ENCODE data around the gene GANAB.
"Not testable (repeated sequence)": the region's sequence is repeated elsewhere in the genome, so short reads cannot be mapped to it uniquely, and the experiment has no call there.

GANAB gene

DNA sequence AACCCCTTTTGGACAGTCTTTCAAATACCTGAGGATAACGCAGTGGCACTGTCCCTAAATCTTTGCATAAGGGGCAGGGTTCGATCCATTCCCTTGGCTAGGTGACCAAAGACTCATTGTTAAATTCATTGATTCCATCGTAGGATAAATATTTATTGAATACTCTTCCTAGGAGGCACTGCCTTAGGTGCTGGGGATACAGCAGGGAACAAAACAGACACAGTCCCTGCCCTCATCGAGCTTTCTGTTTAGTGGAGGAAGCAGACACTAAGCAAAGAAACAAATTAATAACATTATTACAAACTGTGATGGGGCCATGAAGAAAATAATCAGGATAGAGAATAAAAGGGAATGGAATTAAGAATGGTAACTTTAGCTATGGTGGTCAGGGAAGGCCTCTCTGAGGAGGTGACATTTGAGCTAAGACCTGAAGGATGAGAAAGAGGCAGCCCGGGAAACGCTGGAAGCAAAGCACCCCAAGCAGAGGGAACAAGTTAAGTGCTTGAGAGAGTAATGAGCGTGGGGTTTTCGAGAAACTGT, 25.3 kb downstream of the GANAB start:
- no peak for DNase-seq

DNA sequence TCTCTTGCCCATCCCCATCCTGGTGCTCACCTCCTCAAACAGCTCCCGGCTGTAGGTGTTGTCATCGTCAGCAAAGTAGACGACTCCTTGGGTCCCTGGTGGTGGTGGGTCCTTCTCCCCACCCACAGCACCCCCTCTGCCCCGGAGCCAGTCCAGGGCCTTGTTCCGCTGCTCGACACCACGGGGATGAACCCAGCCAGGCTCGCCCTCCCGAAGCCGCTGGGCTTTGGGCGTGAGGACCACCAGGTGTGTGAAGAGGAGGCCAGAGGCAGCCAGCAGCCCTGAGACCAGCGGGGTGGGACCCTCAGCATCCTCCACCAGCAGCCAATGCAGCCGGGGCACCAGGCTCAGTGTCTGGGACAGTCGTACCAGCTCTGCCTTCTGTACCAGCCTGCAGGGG, 29.5 kb downstream of the GANAB start:
- DNase-seq: not testable (repeated sequence)

DNA sequence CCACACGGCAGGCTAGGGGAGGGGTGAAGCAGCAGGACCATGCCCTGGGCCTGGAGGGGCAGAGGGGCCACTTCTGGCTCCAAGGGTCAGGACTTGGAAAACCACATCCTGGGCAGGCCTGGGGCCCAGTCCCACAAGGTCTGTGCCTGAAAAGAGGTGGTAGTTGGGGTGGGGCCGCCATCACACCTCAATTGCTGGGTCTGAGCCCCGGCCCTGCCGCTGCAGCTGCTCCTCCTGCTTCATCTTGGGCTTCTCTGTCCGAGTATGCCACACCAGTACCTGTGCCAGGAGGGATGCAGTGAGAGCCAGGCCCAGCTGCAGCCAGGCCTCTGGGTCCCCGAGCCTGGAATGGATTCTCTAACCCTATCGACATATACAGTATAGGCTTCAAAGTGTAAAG, 30.9 kb downstream of the GANAB start:
- DNase-seq: no peak

DNA sequence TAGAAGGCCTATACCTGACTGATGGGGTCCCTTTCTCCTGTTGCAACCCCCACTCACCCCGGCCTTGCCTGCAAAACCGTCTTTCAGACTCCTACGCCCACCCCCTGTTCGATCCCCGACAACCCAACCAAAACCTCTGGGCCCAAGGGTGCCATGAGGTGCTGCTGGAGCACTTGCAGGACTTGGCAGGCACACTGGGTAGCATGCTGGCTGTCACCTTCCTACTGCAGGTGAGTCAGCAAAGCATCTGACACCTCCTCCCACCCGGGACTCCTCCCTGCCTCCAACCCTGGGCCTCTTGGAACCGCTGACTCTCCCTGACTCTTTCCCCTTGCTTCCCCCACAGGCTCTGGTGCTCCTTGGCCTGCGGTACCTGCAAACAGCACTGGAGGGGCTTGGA, 32.1 kb downstream of the GANAB start:
- peak; percentile 37 for DNase-seq

DNA sequence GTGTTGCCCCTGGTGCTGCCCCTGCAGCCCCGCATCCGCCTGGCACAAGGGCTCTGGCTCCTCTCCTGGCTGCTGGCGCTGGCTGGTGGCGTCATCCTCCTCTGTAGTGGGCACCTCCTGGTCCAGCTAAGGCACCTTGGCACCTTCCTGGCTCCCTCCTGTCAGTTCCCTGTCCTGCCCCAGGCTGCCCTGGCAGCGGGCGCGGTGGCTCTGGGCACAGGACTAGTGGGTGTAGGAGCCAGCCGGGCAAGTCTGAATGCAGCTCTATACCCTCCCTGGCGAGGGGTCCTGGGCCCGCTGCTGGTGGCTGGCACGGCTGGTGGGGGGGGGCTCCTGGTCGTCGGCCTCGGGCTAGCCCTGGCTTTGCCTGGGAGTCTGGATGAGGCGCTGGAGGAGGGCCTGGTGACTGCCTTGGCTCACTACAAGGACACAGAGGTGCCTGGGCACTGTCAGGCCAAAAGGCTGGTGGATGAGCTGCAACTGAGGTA, 33.1 kb downstream of the GANAB start:
- DNase-seq: no peak

DNA sequence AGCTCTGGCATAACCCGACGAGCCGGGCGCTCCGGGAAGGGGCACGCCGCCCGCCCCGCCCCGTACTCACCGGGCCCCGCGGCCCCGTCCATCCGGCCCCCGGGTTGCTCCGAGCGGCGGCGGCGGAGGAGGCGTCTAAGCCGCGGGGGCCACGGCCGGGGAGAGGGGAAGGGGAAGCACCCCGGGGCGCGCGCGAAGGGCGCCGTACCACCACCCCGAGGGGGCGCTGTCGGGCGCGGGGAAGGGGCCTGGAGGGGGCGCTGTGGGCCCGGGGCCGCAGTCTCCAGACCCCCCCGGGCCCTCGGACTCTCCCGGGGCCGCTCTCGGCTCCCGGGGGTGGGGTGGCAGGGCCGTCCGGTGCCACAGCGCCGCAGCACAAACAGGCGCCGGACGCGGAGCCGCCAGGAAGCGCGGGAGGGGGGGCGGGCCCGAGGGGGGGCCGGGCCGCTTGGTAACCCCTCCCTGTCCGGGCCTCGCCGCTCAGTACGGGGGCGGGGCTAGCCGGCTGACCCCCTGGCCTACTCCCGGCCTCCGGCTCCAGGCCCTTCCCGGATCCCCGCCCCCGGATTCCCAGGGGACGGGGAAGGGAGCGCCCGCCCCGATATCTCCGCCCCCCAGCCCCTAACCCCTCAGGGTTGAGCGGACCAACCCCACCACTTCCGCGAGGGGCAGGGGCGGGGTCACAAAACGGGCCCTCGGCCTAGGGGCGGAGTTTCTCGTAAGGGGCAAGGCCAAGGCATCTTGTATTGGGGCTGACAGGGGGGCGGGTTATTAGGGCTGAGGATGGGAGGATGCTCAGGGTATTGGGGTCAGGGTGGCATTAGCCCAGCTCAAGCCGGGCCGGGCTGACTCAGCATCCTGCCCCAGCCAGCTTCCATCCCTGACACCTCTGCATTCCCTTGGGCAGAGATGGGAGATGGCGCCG, 33.8 kb downstream of the GANAB start, which contains the start of the genes EML3 and ROM1:
Gene EML3, minus strand, starts transcription at position 410 of the 925 bp plus-strand sequence. Its CDS starts 318 bp downstream, at position 92.
Gene ROM1, plus strand, starts transcription at position 892 of the 925 bp plus-strand sequence. Its CDS starts 25 bp downstream, at position 917.
- peak; percentile 90 for DNase-seq

DNA sequence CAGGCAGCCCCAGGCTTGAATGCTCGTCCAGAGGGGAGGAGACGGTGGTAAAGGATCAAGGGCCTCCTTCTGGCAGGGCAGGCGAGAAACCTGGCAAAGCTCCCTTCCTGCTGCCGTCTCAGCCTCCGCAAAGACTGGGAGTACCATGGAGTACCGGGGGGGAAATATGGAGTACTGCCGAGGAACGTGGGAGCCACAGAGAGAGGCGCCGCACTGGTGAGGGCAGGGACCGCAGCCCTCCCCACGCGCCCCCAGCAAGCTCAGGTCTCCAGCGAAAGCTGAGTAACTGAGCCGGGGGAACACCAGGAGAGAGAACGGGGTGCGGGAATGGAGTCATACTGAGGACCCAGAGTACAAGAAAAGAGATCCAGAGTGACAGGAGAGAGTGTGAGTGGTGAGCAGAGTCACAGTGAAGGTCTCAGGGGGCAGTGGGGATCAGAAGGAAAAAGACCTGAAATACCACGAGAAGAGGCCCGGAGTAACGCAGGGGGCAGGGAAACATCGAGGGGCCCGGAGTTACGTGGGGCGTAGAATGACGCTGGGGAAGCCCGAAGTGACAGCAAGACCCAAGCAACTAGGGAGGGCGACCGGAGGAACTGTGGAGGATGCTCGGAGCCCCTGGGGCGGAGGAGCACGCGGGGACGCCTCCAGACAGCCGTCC, 34.6 kb downstream of the GANAB start:
- peak; percentile 51 for DNase-seq

DNA sequence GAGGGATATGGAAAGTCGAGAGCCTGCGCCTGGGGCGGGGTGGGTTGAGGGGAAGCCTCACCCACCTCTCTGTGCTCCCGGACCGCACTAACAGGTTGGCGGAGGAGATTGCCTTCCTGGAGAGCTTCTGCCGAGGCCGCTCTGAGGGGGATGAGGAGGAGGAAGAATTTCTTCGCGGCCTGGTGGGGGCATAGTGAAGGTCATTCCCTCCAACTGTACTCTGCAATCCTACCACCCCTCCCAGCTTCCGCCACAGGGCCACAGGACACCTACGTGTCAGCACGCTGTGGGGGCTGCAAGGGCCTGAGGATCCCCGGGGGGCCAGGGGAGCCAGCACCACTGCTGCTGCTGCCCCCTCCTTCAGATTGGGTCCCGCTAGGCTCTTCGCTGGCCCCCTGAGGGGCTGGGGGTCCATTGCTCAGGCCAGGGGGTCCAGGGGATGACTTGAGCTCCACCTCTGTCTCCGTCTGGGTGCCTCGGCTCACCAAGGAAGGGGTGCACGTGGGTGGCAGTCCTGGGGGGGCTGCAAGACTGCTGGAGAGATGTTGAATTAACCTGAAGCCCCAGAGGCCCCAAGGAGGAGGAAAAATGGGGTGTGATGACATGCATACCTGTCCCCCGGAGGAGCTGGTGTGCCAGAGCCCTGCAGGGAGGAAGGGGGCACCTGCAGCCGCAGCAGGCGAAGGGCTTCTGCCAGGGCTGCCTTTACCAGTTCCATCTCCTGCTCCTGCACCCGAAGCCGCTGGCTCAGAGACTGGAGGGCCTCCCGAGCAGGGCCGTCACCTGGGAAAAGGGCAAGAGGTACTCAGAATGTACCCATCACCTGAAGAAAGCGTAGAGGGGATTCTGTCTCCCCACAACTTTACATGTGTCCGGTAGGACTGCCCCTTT, 35.4 kb downstream of the GANAB start:
- DNase-seq: no peak

DNA sequence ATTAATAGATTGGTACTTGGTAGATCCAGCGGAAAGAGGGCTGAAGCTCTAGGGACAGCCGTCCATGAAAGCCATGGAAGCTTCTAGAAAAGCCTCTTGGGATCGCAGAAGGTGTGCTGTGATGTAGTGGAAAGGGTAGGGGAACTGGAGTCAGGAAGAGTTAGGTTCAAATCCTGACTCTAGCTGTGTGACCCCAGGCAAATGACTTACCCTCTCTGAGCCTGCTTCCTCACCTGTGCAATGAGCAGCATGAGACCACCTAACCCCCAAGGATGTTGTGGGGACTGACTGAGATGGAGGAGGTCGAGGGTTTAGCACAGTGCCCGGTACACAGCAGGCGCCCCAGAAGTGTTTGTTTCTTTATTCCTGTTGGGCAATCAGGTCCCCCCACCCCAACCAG, 36.0 kb downstream of the GANAB start:
- DNase-seq: no peak

DNA sequence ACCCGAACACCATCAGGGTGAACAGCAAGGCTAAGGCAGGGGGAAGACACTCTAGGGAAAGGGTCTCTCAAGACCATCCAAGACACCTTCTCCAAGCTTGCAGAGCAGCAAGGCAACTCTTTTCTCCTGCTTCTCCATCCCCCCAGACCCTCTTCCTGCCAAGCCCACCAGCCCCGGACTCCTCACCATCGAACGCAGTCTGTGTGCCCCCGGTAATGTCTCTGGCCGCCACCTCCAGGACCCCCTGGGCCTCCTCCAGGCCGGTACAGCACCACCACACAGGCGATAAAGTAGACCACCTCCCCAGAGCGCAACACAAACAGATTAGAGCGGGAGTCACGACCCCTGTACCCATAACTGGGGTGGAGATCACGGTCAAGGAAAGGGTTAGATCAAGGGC, 37.6 kb downstream of the GANAB start:
- no peak for DNase-seq

DNA sequence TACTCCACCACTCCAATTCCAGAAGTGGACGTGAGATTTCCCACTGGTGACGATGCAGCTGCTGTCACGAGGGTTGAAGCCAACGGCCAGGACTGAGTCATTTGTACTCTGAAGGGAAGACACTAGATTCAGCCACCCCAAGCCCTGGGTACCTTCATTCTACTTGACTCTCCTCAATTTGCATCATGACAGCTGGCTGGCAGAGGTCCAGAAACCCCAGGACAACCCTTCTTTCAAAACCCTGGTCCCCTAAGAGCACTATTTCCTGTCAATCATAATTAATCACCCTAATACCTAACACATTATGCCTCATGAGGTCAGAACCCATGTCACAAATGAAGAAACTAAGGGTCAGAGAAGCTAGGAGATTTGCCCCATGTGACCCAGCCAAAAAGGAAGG, 38.7 kb downstream of the GANAB start:
- DNase-seq: no peak

DNA sequence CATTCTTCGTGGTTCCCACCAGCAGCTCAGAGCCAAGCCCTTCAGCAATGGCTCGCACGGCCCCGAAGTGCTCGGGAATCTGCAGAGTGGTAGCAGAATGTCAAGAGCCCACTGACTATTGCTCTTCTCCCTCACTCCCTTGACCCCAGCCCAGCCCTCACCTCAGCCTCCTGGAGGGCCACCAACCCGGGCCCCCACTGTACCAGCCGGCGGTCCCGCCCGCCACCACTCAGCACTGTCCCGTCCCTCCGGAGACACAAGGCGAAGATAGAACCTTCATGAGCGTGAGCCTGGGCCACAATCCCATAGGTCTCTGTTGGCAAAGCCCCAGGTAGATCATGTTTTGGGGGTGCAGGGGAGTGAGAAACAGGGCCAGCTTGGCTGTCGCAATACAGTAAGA, 40.5 kb downstream of the GANAB start:
- DNase-seq: no peak

DNA sequence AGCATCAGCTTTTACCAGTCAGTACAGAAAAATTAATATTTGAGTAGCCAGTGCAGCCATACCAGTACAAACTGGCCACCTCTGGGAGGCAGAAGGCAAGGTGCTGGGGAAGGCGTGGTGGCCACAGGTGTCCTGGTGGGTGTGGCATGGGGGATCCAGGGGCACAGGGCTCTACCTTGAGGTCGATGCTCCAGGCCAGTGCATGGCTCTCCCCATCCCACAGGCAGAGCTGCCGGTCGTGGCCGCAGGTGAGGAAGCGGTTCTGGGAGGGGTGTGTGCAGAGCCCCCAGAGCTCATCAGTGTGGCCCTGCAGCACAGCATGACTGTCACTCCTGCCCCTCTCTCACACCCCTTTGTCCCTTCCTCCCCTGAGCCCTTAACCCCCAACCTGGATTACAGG, 40.9 kb downstream of the GANAB start:
- no peak for DNase-seq

DNA sequence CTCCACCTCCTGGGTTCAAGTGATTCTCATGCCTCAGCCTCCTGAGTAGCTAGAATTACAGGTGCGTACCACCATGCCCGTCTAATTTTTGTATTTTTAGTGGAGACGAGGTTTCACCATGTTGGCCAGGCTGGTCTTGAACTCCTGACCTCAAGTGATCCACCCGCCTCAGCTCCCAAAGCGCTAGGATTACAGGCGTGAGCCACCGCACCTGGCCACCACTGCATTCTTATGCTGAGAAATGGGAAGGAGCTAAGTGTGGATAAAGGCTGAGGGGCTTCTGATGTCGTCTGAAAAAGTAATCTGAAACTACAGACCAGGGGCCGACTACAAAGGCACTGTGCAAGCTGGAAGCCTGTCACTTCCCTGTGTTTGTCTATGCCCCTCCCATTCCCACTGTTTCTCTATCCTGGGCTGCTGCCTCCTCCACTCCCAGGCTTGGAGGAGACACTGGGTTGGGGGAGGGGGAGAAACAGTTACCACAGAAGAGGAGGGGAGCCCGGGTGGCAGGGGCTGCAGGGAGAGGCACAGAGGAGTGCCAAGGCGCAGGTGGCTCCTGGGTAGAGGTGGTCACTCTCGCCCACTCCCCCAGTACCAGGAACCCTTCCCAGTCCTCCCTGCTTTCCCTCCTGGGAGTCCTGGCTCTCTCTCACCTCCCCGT, 41.8 kb downstream of the GANAB start:
- no peak for DNase-seq

DNA sequence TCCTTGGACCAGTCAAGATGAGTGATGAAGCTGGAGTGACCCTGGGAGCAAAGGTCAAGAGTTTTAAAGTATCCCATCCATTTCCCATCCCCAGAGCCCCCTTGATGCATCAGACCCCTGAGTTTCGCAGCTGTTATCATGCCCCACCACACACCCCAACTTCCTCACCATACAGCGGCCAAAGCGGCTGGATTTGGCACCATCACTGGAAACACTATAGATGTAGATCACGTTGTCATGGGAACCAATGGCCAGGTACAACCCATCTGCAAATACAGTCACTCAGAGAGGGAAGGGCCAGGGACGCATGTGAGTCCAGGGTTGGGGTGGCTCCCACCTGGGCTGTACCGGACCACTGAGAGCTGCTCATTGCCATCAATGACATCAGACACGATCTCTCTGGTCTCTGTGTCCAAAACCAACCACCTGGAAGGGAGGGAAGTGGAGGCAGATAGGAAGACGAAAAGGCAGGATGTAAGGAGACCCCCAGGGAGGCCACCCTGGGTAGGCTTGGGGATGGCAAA, 42.6 kb downstream of the GANAB start:
- DNase-seq: no peak

DNA sequence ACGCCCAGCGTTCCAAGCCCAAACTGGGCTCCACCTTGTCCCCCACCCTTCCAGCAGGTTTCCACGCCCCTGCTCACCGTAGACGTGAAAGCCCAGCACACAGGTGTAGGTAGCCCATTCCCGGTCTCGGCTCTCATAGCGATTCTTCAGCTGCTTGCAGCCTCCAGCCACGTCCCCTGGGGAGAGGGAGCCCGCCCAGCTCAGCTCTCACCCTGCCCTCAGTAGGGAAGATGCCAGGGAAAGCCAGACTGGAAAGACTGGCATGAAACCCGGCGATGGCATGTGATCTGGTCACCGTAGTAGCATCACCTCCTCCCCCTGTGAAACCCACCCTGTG, 43.4 kb downstream of the GANAB start:
- no peak for DNase-seq

DNA sequence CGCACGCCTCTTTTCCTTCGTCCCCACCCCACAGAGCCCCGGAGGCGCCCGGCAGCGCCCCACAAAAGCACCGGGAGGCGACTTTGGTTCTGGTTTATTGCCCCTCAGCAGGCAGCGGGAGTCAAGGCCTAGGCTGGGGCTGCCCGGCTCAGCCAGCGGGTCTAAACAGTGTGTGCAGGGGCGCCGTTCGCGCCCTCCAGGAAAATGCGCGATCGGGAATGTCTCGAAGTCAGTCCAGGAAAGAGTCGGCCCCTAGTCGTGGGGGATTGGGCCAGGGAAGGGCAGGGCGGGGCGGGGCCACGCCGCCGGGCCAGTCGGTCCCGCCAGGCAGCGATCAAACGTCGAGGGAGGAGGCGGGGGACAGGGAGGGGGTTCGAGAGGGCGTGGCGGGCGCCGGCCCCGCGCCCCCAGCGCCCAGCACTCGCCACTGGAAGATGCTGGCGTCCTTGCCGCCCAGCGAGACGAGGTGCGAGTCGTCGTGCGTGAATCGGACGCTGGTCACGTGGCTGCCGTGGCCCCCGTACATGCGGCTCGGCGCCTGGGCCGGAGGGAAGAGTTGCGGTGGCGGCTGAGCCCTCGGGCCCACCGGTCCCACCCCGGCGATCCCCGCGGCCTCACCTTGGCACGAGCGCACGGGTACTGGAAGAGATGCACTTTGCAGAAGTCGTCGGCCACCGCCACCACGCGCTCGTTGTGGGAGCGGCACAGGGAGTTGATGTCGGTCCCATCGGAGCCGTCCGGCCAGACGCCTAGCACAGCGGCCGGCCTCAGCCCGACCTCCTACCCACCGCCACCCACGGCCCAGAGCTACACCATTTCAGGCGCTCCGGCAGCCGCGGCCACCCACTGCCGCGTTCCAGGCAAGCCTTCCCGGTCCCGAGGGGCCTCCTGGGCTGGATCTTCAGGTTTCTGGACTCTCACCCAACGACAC, 44.0 kb downstream of the GANAB start:
- DNase-seq: no peak

DNA sequence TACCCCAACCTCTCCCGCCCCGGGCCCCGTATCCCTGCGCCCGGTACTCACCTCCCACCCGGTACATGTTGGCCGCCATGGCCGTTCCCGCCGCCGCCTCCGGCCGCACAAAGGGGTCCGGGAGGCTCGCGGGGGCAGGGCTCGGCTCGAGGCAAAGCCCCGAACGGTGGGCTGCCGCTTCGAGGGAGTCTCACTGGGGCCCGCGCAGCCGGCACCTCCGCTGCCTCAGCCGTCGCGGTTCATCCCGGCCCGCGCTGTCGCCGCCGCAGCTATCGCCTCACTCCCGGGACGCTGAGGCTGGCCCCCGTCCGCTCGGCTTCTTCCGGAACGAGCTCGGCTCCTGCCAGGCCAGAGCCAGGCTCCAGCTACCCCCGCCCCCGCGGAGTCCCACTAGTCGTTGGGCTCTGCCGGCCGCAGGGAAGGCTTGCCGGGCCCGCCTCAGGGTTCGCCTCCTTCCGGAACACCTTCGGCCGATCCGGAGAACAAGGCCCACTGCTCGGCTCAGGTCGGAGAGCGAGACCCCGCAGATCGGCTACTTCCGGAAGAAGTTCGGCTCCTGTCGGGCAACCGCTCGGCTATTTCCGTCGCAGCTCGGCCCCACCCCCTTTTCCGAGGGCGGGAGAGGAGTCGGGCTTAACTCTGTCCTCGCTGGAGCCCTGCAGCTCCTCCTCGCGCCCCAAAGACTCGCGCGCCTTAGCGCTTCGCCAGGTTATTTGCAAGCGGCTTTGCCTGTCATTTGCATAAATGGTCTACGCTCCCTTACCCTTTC, 44.9 kb downstream of the GANAB start, which contains the start of gene MTA2:
Gene MTA2, minus strand, starts transcription at position 494 of the 769 bp plus-strand sequence. Its CDS starts 415 bp downstream, at position 79.
- peak; percentile 99 for DNase-seq

DNA sequence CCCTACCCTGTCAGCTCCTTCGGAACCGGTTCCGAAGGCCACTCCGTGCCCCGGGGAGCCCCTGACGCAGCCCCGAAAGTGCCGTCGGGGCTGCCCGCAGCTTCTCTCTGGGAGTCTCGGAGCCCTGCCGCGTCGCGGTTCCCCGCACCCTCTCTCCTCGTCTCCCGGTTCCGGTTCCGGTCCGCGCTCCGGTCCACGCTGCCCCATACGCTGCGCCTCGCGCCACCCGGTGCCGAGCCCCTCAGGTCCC, 45.4 kb downstream of the GANAB start:
- DNase-seq: no peak

Data from activated CD8-positive, alpha-beta memory T cell treated with anti-CD3 and anti-CD28 coated beads, Interleukin-2, amount 50 U/mL, for 4 hours (primary cell).